ENCODE data around the gene PIP5K1C. TPM values are rescaled to one million over a fixed set of nuclear protein-coding genes. Genes with fewer than 3 reads are reported as not detected.
"Not testable (repeated sequence)": the region's sequence is repeated elsewhere in the genome, so short reads cannot be mapped to it uniquely, and the experiment has no call there.

PIP5K1C gene
- total RNA-seq, 1 experiment from 2014 or later = 35.5 TPM

GRCh38 chr19:3586127-3586626 lies 114.1 kb downstream of the PIP5K1C start:
- Histone ChIP-seq H3K27me3 (replicated peaks; ENCODE audit: insufficient read depth, low read depth, low read length, poor library complexity) (peaks cover 4% of the 10 kb centered on the region), H3K4me1 (ENCODE audit: insufficient read depth, low read length, poor library complexity, severe bottlenecking) (no peaks in the 10 kb centered on the region), H3K4me3 (ENCODE audit: low read depth, low read length, poor library complexity, severe bottlenecking) (peak overlapping the region; percentile 43), H3K9me3 (ENCODE audit: low read depth, low read length, poor library complexity, severe bottlenecking) (no peaks in the 10 kb centered on the region), H3K36me3 (ENCODE audit: insufficient read depth, low read length, poor library complexity, severe bottlenecking) (no peaks in the 10 kb centered on the region), H3K27ac (ENCODE audit: low read depth, low read length, poor library complexity, severe bottlenecking) (no peak overlapping the region)
- POLR2A ChIA-PET (ENCODE audit: low non-redundant PET) = no interaction called here
- intact Hi-C loops (cut with micrococcal nuclease; ENCODE audit: unreplicated experiment) = loop anchor here (2.0 kb wide), 1 partner anchor 33 kb away; no protein-coding TSS in a partner anchor
- TF ChIP-seq, protein P1, sequence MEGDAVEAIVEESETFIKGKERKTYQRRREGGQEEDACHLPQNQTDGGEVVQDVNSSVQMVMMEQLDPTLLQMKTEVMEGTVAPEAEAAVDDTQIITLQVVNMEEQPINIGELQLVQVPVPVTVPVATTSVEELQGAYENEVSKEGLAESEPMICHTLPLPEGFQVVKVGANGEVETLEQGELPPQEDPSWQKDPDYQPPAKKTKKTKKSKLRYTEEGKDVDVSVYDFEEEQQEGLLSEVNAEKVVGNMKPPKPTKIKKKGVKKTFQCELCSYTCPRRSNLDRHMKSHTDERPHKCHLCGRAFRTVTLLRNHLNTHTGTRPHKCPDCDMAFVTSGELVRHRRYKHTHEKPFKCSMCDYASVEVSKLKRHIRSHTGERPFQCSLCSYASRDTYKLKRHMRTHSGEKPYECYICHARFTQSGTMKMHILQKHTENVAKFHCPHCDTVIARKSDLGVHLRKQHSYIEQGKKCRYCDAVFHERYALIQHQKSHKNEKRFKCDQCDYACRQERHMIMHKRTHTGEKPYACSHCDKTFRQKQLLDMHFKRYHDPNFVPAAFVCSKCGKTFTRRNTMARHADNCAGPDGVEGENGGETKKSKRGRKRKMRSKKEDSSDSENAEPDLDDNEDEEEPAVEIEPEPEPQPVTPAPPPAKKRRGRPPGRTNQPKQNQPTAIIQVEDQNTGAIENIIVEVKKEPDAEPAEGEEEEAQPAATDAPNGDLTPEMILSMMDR (conservative IDR thresholded peaks at IDR 0.05; ENCODE audit: low read depth, low read length) = peak; percentile 89
- TF ChIP-seq EZH2 (IDR thresholded peaks at IDR 0.05; ENCODE audit: borderline replicate concordance, low read depth, low read length, poor library complexity, severe bottlenecking) = no peak
- peak; percentile 57 for DNase-seq (ENCODE audit: low spot score)
- BruUV-seq (replicated peaks) = no TSS peak
- CTCF ChIA-PET = interaction anchor here (0.6 kb wide), 1 partner anchor 10 kb away, joined by 3 read pairs; no protein-coding TSS in a partner anchor

DNA sequence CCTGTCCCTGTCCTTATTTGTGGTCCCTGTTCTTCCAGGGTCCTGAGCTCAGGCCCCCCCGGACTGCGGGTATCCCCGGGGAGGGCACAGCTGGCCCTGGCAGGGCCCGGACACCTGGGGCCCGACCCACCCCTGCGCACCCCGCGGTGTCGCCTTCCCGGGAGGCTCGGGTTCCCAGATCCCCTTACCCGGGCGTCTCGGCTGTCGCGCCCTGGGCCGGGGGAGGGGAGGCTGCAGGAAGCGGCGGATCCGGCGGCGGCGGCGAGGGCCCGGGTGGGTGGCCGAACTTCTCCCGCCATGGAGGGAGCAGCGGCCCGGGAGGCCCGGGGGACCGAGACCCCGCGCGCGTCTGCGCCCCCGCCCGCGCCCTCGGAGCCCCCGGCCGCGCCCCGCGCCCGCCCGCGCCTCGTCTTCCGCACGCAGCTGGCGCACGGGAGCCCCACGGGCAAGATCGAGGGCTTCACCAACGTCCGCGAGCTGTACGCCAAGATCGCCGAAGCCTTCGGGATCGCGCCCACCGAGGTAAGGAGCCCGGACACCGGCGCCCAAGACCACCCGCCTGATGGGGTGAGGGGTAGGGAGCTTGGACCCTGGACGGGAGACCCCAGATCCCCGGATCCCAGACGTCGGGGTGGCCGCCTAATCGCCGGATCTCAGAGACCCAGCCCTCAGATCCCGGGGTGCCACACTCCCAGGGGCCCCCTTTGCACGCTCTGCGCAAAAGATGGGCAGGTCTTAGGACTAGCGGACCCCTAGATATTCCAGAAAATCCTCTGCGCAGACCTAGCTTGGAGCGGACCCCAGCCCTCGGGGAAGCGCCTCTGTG lies 114.8 kb downstream of the PIP5K1C start, which contains the start of gene GIPC3:
Gene GIPC3, plus strand, starts transcription at position 178 of the 826 bp plus-strand sequence. Its CDS starts 120 bp downstream, at position 298.
- TF ChIP-seq, protein P1 (conservative IDR thresholded peaks at IDR 0.05; ENCODE audit: low read depth, low read length) = no peak
- no peak for TF ChIP-seq EZH2 (IDR thresholded peaks at IDR 0.05; ENCODE audit: borderline replicate concordance, low read depth, low read length, poor library complexity, severe bottlenecking)
- H3K27ac ChIP-seq (ENCODE audit: low read depth, low read length, poor library complexity, severe bottlenecking) = no peak within 1 kb of the TSS
- POLR2A ChIA-PET (ENCODE audit: low non-redundant PET) = no interaction called here
- BruUV-seq (replicated peaks) = no TSS peak
- intact Hi-C loops (cut with micrococcal nuclease; ENCODE audit: unreplicated experiment) = loop anchor here (2.0 kb wide), 1 partner anchor 33 kb away; no protein-coding TSS in a partner anchor
- H3K4me3 ChIP-seq (ENCODE audit: low read depth, low read length, poor library complexity, severe bottlenecking) = peak within 1 kb of the TSS; percentile 43
- H3K4me1 ChIP-seq (ENCODE audit: insufficient read depth, low read length, poor library complexity, severe bottlenecking) = no peaks in the 10 kb centered on the region
- no peaks in the 10 kb centered on the region for H3K36me3 ChIP-seq (ENCODE audit: insufficient read depth, low read length, poor library complexity, severe bottlenecking)
- peaks cover 4% of the 10 kb centered on the region for H3K27me3 ChIP-seq (replicated peaks; ENCODE audit: insufficient read depth, low read depth, low read length, poor library complexity)
- no peak for DNase-seq (ENCODE audit: low spot score)
- CTCF ChIA-PET = interaction anchor here (0.6 kb wide), 1 partner anchor 11 kb away, joined by 3 read pairs; no protein-coding TSS in a partner anchor
- H3K9me3 ChIP-seq (ENCODE audit: low read depth, low read length, poor library complexity, severe bottlenecking) = no peaks in the 10 kb centered on the region

DNA sequence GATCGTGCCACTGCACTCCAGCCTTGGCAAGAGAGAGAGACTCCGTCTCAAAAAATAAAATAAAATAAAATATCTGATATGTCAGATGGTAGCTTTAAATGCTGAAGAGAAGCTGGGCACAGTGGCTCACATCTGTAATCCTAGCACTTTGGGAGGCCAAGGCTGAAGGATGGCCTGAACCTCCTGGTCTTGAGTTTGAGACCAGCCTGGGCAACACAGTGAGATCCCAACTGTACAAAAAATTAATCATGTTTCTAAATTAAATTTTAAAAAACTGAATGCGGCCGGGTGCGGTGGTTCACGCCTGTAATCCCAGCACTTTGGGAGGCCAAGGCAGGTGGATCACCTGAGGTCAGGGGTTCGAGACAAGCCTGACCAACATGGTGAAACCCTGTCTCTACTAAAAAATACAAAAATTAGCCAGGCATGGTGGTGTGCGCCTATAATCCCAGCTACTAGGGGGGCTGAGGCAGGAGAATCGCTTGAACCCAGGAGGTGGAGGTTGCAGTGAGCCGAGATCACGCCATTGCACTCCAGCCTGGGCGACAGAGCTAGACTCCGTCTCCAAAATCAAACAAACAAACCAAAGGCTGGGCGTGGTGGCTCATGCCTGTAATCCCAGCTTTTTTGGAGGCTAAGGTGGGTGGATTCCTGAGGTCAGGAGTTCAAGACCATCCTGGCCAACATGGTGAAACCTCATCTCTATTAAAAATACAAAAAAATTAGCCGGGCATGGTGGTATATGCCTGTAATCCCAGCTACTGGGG lies 116.0 kb downstream of the PIP5K1C start:
- H3K4me1 ChIP-seq (ENCODE audit: insufficient read depth, low read length, poor library complexity, severe bottlenecking); H3K27me3 ChIP-seq (replicated peaks; ENCODE audit: insufficient read depth, low read depth, low read length, poor library complexity); POLR2A ChIA-PET (ENCODE audit: low non-redundant PET); BruUV-seq (replicated peaks); H3K4me3 ChIP-seq (ENCODE audit: low read depth, low read length, poor library complexity, severe bottlenecking); DNase-seq (ENCODE audit: low spot score); H3K9me3 ChIP-seq (ENCODE audit: low read depth, low read length, poor library complexity, severe bottlenecking); H3K36me3 ChIP-seq (ENCODE audit: insufficient read depth, low read length, poor library complexity, severe bottlenecking); H3K27ac ChIP-seq (ENCODE audit: low read depth, low read length, poor library complexity, severe bottlenecking); intact Hi-C loops (cut with micrococcal nuclease; ENCODE audit: unreplicated experiment): not testable (repeated sequence)
- CTCF ChIA-PET = interaction anchor here (0.5 to 0.7 kb wide), 2 partner anchors 39 to 51 kb away, joined by 3 to 7 read pairs; no protein-coding TSS in a partner anchor

GRCh38 chr19:3581792-3582191 lies 118.5 kb downstream of the PIP5K1C start:
- H3K27me3 ChIP-seq (replicated peaks; ENCODE audit: insufficient read depth, low read depth, low read length, poor library complexity); DNase-seq (ENCODE audit: low spot score); H3K27ac ChIP-seq (ENCODE audit: low read depth, low read length, poor library complexity, severe bottlenecking); intact Hi-C loops (cut with micrococcal nuclease; ENCODE audit: unreplicated experiment); POLR2A ChIA-PET (ENCODE audit: low non-redundant PET); H3K4me3 ChIP-seq (ENCODE audit: low read depth, low read length, poor library complexity, severe bottlenecking); H3K36me3 ChIP-seq (ENCODE audit: insufficient read depth, low read length, poor library complexity, severe bottlenecking); BruUV-seq (replicated peaks); H3K4me1 ChIP-seq (ENCODE audit: insufficient read depth, low read length, poor library complexity, severe bottlenecking); H3K9me3 ChIP-seq (ENCODE audit: low read depth, low read length, poor library complexity, severe bottlenecking); CTCF ChIA-PET: not testable (repeated sequence)
